ENCODE data around the gene HEY2.

GRCh38 chr6:125711013-125711675 lies 38.3 kb upstream of the HEY2 start:
- TF ChIP-seq, protein P1, sequence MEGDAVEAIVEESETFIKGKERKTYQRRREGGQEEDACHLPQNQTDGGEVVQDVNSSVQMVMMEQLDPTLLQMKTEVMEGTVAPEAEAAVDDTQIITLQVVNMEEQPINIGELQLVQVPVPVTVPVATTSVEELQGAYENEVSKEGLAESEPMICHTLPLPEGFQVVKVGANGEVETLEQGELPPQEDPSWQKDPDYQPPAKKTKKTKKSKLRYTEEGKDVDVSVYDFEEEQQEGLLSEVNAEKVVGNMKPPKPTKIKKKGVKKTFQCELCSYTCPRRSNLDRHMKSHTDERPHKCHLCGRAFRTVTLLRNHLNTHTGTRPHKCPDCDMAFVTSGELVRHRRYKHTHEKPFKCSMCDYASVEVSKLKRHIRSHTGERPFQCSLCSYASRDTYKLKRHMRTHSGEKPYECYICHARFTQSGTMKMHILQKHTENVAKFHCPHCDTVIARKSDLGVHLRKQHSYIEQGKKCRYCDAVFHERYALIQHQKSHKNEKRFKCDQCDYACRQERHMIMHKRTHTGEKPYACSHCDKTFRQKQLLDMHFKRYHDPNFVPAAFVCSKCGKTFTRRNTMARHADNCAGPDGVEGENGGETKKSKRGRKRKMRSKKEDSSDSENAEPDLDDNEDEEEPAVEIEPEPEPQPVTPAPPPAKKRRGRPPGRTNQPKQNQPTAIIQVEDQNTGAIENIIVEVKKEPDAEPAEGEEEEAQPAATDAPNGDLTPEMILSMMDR (IDR thresholded peaks at IDR 0.05), result no peak
- no peak for TF ChIP-seq RCOR1 (IDR thresholded peaks at IDR 0.05; ENCODE audit: low read depth, low read length)

Data from A549 (cell line).